HG03469 (cell line): ENCODE results near the gene THSD4.

Experiments
- ATAC-seq: cut with Tn5 transposase; IDR thresholded peaks from one replicate; pipeline ENCODE4 v1.9.1; 2021; ENCODE audit warnings: mild to moderate bottlenecking, moderate library complexity, moderate number of reproducible peaks; ENCODE audit not compliant: unreplicated experiment

The THSD4 gene

GRCh38 chr15:71288348-71288955, 173.2 kb downstream of the THSD4 start:
- no peak for ATAC-seq

GRCh38 chr15:71290002-71290401, 174.7 kb downstream of the THSD4 start:
- ATAC-seq = no peak

GRCh38 chr15:71290881-71291635, 175.8 kb downstream of the THSD4 start:
- ATAC-seq = no peak

- ATAC-seq = no peak
Measured at GRCh38 chr15:71291723-71292122, 176.5 kb downstream of the THSD4 start.

GRCh38 chr15:71293723-71294122, 178.5 kb downstream of the THSD4 start:
- ATAC-seq = no peak

- no peak for ATAC-seq
Measured at GRCh38 chr15:71294251-71294910, 179.1 kb downstream of the THSD4 start.

GRCh38 chr15:71294911-71295602, 179.8 kb downstream of the THSD4 start:
- no peak for ATAC-seq

GRCh38 chr15:71295603-71296314, 180.5 kb downstream of the THSD4 start:
- no peak for ATAC-seq

GRCh38 chr15:71296315-71296679, 181.0 kb downstream of the THSD4 start:
- no peak for ATAC-seq

GRCh38 chr15:71301958-71302621, 186.8 kb downstream of the THSD4 start:
- no peak for ATAC-seq

GRCh38 chr15:71302861-71303410, 187.7 kb downstream of the THSD4 start:
- no peak for ATAC-seq

- ATAC-seq = no peak
Measured at GRCh38 chr15:71303977-71304376, 188.7 kb downstream of the THSD4 start.

- ATAC-seq = no peak
Measured at GRCh38 chr15:71304681-71305080, 189.4 kb downstream of the THSD4 start.

- no peak for ATAC-seq
Measured at GRCh38 chr15:71306538-71306937, 191.3 kb downstream of the THSD4 start.

- no peak for ATAC-seq
Measured at GRCh38 chr15:71312194-71312708, 197.0 kb downstream of the THSD4 start.

- ATAC-seq = no peak
Measured at GRCh38 chr15:71312731-71313460, 197.6 kb downstream of the THSD4 start.

- no peak for ATAC-seq
Measured at GRCh38 chr15:71313806-71314205, 198.5 kb downstream of the THSD4 start.

GRCh38 chr15:71314956-71315537, 199.8 kb downstream of the THSD4 start:
- ATAC-seq = no peak

GRCh38 chr15:71316911-71317310, 201.6 kb downstream of the THSD4 start:
- ATAC-seq = no peak
